Natural killer cell (primary cell): Measurements from ENCODE around the gene KLHL30. TPM values are rescaled to one million over a fixed set of nuclear protein-coding genes. Genes with fewer than 3 reads are reported as not detected.

Source experiments
- ATAC-seq, 3 donors: fragments of 150-1000 bp in 2 of 3; fragments of 200-7000 bp in 1 of 3; cut with Tn5 transposase; 1 replicate in 1 of 3; 2 replicates in 2 of 3; pipeline ENCODE4 v1.10.0; 2021; ENCODE audit warnings: mild to moderate bottlenecking in 2 of 3, moderate library complexity in 2 of 3
- DNase-seq, 2 donors: peaks; one replicate each; pipeline versions ENCODE4 v3.0.0 to v3.0.0-alpha.2; 2013 to 2021; ENCODE audit warnings: mixed read lengths in 1 of 2
- H3K27ac ChIP-seq: one replicate; pipeline ENCODE4 v1.5.1; 2013; ENCODE audit warnings: mild to moderate bottlenecking, low read length
- H3K27me3 ChIP-seq: one replicate; pipeline ENCODE4 v1.6.1; 2013; ENCODE audit warnings: low read length; ENCODE audit not compliant: control insufficient read depth, insufficient read depth
- H3K36me3 ChIP-seq: one replicate; pipeline ENCODE4 v1.6.1; 2013; ENCODE audit warnings: low read length; ENCODE audit not compliant: control insufficient read depth, insufficient read depth
- H3K4me1 ChIP-seq: one replicate; pipeline ENCODE4 v1.6.1; 2013; ENCODE audit warnings: low read length; ENCODE audit not compliant: control insufficient read depth, insufficient read depth
- H3K4me3 ChIP-seq: one replicate; pipeline ENCODE4 v1.5.1; 2013; ENCODE audit warnings: low read length
- H3K9me3 ChIP-seq: one replicate; pipeline ENCODE4 v1.6.1; 2013; ENCODE audit warnings: low read length; ENCODE audit not compliant: control insufficient read depth, insufficient read depth
- H3K27ac Mint-ChIP-seq, 2 donors: one replicate each; pipeline ENCODE4 v1.8.0; 2022; ENCODE audit warnings: mild to moderate bottlenecking in 2 of 2, mixed read lengths in 2 of 2, moderate library complexity in 1 of 2
- H3K27me3 Mint-ChIP-seq, 2 donors: one replicate each; pipeline ENCODE4 v1.8.0; 2022; ENCODE audit warnings: low read depth in 2 of 2, mixed read lengths in 2 of 2
- H3K36me3 Mint-ChIP-seq: one replicate; pipeline ENCODE4 v1.8.0; 2022; ENCODE audit warnings: mixed read lengths
- H3K4me1 Mint-ChIP-seq, 2 donors: one replicate each; pipeline ENCODE4 v1.8.0; 2022; ENCODE audit warnings: mixed read lengths in 2 of 2
- H3K4me3 Mint-ChIP-seq: one replicate; pipeline ENCODE4 v1.8.0; 2022; ENCODE audit warnings: mild to moderate bottlenecking, moderate library complexity, mixed read lengths
- H3K9me3 Mint-ChIP-seq, 2 donors: one replicate each; pipeline ENCODE4 v1.8.0; 2022; ENCODE audit warnings: mixed read lengths in 2 of 2
- CTCF ChIP-seq: fragments of 200-600 bp; IDR thresholded peaks from one replicate; pipeline ENCODE4 v1.8.0; 2022; ENCODE audit warnings: antibody characterized with exemption
- WGBS: methylation state at CpG from one replicate; pipeline ENCODE4 v1.1.7; 2013; ENCODE audit warnings: missing lambda C conversion rate; ENCODE audit not compliant: insufficient coverage; 5-methylcytosine and 5-hydroxymethylcytosine counted together
- intact Hi-C: fragments of 100-400 bp; cut with micrococcal nuclease; formaldehyde crosslinking; loops from one replicate; pipeline ENCODE4 v1.14.2; 2022
- total RNA-seq, 4 donors: library from RNA; stranded (reverse); fragments of 120-200 nt in 1 of 4; gene quantifications; one replicate each; pipeline versions ENCODE4 v1.2.3 to v1.2.4, GENCODE V29; 2013 to 2022

The KLHL30 gene
- total RNA-seq, 3 donors from 2014 or later (not counting 1 experiment from before 2014, with no cell fraction given): not detected

- no peaks in the 10 kb centered on the region for H3K9me3 ChIP-seq
- intact Hi-C loops: no loop called here
- H3K36me3 ChIP-seq: no peaks in the 10 kb centered on the region
- no peak for DNase-seq
- Mint-ChIP-seq H3K36me3 (no peaks in the 10 kb centered on the region), H3K9me3 (no peaks in the 10 kb centered on the region), H3K27ac (no peak overlapping the region), H3K4me3 (no peak overlapping the region), H3K27me3 (no peaks in the 10 kb centered on the region), H3K4me1 (no peaks in the 10 kb centered on the region)
- TF ChIP-seq CTCF: no peak
- H3K4me3 ChIP-seq: no peak overlapping the region
- no peaks in the 10 kb centered on the region for H3K27me3 ChIP-seq
- H3K4me1 ChIP-seq: peaks cover 10% of the 10 kb centered on the region
- 90% methylated on average over 11 of the region's 11 CpGs for whole genome bisulfite sequencing
- no peak overlapping the region for H3K27ac ChIP-seq
- no peak for ATAC-seq
These were observed 4.1 kb upstream of the KLHL30 start for GRCh38 chr2:238134393-238134785.

GRCh38 chr2:238135601-238136150 is 2.8 kb upstream of the KLHL30 start:
- H3K27ac Mint-ChIP-seq: no peak overlapping the region
- Histone ChIP-seq H3K4me3 (no peak overlapping the region), H3K9me3 (no peaks in the 10 kb centered on the region), H3K27ac (no peak overlapping the region), H3K36me3 (no peaks in the 10 kb centered on the region), H3K27me3 (no peaks in the 10 kb centered on the region), H3K4me1 (peaks cover 13% of the 10 kb centered on the region)
- no peaks in the 10 kb centered on the region for H3K27me3 Mint-ChIP-seq
- no peaks in the 10 kb centered on the region for H3K4me1 Mint-ChIP-seq
- DNase-seq: no peak
- intact Hi-C loops: no loop called here
- H3K36me3 Mint-ChIP-seq: no peaks in the 10 kb centered on the region
- WGBS: 88% methylated on average over 15 of the region's 15 CpGs
- no peak for ATAC-seq
- no peaks in the 10 kb centered on the region for H3K9me3 Mint-ChIP-seq
- no peak overlapping the region for H3K4me3 Mint-ChIP-seq
- no peak for TF ChIP-seq CTCF

GRCh38 chr2:238136820-238137537 is 1.5 kb upstream of the KLHL30 start:
- Mint-ChIP-seq H3K27ac (no peak overlapping the region), H3K27me3 (no peaks in the 10 kb centered on the region), H3K4me3 (no peak overlapping the region), H3K36me3 (no peaks in the 10 kb centered on the region), H3K4me1 (peaks cover 7 to 8% of the 10 kb centered on the region in 2 donors), H3K9me3 (no peaks in the 10 kb centered on the region)
- no peak for ATAC-seq
- H3K4me3 ChIP-seq: no peak overlapping the region
- DNase-seq: no peak
- H3K4me1 ChIP-seq: peaks cover 19% of the 10 kb centered on the region
- 87% methylated on average over 14 of the region's 14 CpGs for WGBS
- intact Hi-C loops: no loop called here
- TF ChIP-seq CTCF: no peak
- no peaks in the 10 kb centered on the region for H3K36me3 ChIP-seq
- H3K27me3 ChIP-seq: no peaks in the 10 kb centered on the region
- H3K27ac ChIP-seq: no peak overlapping the region
- H3K9me3 ChIP-seq: no peaks in the 10 kb centered on the region
